Activated CD4-positive, alpha-beta T cell treated with anti-CD3 and anti-CD28 coated beads, Interleukin-2, Interleukin-6, amounts not matched to agents 100 ng/mL and 50 ng/mL, durations not matched to agents 16 hours and 8 hours (primary cell): Measurements from ENCODE around the gene MAML3.

ENCODE experiments used
- DNase-seq: peaks from one replicate; pipeline ENCODE4 v3.0.0-alpha.2; 2020

The MAML3 gene

DNA sequence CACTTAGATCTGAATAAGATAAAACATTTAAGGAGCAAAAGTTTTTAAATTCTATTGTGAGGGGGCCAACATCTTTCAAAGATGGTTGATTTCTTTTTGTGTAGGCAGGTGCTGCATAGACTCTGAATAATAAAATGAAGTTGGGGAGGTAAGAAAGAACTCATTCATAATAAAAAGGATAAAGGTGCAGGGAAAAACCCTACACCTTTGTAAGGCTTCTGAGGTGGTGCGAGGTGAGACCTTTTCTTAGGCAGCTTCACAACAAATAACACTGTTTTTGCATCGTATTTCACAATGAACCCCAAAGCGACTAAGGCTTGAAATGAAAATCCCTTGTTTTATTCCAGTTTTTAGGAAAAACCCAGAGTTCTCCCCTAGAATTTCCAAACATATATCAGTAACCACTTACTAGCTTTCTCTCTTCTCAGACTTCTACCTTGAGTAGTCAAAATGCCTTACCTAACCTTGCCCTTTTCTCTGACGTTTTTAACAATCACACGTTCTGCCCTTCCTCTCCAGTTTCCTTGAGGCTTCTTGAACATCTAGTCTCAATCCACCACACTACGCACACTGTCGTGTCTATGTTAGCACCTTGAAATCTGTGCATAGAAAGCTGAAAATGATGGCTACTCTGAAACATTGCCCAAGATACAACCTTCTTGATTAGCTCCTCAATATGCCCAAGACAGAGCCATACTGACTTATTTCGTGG, 30.2 kb downstream of the MAML3 start:
- DNase-seq: no peak

DNA sequence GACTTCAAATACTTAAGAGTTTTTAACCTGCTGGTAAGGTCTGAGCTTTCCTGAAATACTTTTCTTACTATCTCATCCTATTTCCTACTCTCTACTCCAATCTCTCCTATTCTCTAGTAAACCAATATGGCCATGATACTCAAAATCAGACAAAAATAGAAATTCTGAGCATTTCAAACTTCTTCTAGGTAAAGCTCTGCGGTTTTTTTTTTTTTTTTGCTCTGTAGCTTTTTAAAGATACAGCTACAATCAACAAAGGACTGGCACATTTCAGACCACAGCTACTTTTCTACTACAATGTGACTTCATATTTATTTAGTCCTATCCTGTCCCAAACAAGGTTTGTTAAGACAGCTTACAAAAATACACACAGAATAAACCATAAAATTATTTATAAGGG, 31.1 kb downstream of the MAML3 start:
- no peak for DNase-seq

DNA sequence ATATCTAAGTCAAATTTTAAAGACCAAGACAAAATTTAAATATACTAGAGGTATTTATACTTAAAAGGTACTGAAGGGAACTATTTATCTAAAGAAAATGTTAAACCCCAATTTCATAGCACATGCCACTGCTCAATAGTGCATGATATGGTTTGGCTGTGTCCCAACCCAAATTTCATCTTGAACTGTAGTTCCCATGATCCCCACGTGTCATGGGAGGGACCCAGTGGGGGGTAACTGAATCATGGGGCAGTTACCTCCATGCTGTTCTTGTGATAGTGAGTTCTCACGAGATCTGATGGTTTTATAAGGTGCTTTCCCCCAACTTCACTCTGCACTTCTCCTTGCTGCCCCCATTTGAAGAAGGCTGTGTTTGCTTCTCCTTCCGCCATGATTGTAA, 32.3 kb downstream of the MAML3 start:
- no peak for DNase-seq

DNA sequence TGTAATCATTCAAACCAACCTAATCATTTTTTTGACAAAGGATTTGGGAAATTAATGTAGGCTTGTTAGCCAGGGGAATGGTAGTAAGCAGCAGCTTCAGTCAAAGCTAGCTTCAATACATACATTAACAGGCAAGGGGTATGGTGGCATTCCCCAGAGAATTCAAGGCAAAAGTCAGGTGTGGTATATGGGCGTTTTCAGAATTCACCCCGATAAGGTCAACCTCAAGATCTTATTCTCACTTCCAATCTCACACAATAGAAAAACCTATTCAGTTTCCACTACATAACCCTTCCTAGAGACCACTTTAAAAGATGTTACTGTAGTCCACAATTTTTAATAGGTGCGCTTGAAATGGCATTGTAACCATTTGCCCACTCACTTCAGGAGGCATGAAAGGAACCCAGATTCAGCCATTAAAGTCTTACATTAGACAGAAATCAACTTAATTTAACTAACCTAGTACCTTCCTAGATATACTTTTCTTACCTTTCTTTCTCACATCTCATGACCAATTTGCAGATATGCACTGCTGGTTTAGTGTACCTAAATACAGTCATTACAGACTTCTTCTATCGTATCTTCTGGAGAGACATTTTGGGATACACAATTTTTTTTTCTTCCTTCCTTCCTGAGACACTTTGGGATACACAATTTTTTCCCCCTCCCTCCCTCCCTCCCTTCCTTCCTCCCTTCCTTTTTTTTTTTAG, 34.9 kb downstream of the MAML3 start:
- no peak for DNase-seq

DNA sequence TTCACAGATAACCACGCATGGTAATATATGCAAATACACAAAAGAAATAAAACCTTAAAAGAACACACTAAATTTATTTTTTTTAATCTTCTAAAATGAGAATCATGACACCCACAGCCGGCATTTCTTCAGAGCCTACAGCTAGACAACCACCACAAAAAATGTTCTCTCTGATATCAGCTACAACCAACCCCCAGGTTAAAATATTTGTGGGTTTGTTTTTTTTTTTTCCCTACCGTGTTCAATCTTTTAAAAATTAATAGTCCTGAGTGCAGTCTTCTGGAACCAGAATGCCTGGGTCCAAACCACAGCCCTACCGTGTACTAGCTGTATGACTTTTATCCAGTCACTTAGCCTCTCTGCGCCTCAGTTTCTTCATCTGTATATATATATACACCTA, 36.0 kb downstream of the MAML3 start:
- no peak for DNase-seq

DNA sequence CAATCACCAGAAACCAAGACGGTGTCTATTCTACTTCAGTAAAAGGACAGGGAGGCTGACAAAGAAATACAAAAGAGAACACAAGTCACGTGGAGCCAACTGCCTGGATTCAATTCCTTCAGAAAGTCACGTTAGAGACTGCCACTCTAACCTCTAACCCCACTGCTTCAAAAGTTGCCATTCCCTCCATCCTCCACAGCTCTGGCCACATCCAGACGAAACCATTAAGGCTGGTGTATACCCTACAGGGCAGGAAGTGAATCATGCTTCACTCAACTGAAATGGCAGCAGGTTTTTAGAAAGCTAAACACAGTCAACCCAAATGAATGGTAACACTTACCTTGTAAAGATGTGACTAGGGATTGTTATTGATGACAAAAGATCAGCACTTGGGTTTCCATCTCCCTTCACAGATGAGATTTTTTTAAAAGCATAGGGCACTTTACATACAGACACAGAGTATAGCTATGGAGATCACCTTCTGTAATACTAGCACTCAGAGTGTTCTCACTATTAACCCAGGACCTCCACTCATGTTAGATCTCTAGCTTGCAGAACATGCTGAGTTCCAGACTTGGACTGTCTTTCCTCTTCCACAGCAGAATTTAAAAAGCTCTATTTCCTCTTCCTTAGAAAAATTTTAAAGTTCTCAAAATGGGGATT, 37.4 kb downstream of the MAML3 start:
- peak; percentile 78 for DNase-seq

DNA sequence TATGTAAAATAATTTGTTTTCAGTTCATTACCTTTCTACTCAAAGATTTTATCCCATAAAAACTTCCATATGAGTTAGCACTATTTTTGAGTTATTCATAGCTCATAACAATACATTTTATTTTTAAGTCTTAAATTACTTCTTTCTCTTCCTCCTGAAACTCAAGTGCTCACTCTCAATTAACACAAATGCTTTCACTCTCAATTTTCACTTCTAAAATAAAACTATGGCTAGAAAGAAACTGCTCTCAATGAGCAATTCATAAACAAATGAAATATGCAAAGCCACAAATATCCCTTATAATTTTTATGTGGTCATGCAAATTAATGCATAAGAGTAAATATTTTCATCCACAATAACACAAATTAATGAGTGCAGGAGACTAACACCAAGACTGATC, 38.8 kb downstream of the MAML3 start:
- DNase-seq: no peak

DNA sequence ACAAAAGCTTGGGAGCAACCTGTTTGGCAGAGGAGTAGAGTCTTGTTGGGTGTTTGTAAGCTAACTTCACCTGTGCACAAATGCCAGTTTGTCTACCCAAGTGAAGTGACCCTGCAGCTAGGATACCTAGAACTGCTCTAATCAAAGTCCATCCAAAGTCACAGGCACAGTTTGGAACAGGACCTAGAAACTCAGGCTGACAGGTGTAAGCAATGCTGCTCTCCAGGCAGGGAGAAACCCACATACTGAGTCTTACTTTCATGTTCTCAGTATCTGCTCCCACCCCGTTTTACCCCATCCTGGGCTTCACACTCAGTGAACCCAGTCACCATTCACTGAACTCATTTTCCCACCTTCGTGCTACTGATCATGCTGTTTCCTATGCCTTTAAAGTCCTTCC, 40.3 kb downstream of the MAML3 start:
- DNase-seq: no peak

DNA sequence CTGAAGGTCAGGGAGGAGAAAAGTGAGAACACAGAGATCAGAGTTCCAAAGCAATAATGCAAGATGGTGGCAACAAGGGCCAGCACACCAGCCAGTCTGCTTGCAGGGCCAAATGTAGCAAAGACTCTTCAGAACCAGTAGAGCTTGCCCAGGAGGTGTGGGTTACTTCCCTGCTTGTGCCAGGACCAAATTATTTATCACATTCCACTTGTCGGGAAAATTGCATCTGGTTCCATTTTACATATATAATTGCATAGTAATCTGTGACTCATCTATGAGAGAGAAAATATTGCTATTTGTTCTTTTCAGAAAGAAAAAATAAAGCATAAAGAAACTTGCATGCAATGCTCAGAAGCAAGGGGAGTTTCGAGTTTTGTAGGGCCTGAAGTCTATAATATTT, 41.4 kb downstream of the MAML3 start:
- DNase-seq: no peak

DNA sequence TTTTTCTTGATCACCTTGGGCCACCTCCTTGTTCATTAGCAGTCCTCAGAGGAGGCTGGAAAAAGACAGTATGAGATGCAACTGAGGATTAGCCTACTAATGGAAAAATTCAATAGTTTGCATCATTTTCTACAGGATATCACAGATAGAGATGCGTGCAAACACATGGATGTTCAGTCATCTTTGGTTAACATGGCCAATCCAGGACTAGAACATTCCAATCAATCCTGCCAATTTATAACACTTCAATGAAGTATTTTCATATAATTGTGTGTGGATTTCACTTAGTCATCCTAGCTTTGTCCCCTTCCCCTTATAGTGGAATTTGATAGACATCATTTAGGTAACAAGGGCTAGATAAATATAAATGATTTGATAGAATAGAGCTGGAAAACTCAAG, 42.7 kb downstream of the MAML3 start:
- no peak for DNase-seq

DNA sequence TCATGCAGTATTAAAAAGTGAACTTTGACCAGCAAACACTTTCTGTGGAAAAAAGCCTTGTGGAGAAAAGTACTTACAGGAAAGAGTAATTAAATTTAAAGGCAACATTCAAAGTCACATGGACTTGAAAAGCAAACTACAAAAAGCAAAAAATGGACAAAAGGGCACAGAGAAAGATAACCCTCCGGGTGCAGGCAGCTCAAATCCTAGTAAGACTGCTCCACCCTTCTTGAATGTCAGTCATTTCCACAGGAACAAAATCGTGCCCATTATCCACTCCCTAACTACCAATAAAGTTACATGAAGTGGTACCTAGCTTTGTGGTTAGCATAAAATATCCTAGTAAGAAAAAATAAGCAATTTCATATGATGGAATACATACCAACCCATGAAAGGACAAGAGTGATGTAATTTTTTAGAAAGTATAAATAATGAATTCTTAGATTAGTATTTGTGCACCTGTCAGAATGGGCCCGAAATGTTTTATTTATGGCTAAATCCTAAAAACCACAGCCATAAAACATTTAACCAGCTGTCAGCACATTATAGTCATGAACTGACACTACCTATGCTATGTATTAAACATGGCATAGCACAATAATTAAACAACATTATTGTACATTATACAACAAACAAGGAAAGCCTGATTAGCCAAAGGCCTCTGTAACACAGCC, 43.3 kb downstream of the MAML3 start:
- no peak for DNase-seq

DNA sequence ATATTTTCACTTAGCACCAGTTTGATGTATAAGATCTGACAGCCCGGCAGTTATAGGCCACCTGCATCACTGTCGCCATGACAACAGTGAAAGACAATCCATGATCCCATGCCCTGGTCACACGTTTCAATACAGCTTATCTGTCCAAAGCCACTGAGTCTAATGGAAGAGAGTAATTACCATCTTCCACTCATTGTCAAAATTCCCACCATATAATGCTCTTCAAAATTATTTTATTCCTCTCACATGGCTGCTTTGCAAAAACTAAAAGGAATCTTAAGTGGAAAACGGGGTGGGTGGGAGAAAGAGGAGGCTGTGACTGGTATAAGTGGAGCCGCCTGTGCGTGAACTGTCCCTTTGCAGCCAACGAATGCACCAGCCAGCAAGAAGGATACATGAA, 44.2 kb downstream of the MAML3 start:
- no peak for DNase-seq

DNA sequence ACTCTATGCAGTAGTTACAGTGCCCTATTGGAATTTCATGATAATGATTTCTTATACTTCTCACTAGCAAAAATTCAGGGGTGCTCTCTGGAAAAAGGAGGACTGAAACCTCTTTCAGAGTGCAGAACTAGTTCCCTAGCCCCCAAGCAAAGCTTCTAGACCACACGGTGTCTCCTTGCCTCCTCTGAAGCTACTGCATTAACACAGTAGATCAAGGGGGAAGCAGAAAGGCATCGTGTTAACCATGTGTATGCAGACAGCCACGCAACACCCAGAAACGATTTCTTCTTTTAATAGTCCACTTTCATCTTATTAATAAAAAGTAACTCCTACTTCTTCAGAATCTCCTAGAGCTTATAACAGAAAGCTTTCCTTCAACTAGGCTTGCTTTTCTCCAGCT, 44.7 kb downstream of the MAML3 start:
- no peak for DNase-seq

DNA sequence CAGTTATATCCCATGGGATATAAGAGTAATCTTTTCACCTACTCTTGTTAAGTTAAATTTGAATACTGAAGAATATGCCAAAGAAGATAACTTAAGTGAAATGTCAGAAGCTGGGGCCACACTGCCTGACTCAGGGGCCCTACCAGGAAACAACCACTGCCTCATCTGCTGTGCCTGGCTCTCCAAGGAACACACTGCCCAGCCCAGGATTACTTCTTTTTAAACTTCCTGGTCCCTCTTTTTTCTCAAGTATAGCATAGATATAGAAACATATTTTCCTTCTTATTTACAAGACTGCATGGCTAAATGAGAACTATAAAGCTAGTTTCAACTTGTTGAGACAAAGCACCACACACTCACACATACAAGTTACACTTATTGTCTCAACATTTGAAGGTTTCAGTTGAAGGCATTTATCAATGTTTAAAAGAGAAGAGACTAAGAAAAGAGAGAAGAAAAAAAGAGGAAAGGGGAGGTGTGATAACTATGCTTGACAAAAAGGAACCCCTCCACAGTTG, 45.2 kb downstream of the MAML3 start:
- no peak for DNase-seq

DNA sequence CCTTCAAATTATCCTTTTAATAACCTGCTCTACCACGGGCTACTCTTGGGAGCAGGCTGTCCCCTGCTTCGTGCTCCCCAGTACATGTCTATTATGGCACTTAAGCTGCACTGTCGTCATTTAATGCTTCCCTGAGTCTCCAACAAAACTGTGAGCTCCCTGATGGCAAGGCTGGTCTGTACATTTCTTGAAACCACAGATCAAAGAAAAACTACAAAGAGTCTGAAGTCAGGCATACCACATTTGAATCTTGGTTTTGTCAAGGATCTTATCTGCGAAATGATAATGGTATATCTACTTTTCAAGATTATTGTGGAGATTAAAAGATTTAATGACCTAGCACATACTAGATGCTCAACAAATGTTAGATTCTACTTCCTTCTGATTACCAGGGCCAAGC, 45.7 kb downstream of the MAML3 start:
- no peak for DNase-seq

DNA sequence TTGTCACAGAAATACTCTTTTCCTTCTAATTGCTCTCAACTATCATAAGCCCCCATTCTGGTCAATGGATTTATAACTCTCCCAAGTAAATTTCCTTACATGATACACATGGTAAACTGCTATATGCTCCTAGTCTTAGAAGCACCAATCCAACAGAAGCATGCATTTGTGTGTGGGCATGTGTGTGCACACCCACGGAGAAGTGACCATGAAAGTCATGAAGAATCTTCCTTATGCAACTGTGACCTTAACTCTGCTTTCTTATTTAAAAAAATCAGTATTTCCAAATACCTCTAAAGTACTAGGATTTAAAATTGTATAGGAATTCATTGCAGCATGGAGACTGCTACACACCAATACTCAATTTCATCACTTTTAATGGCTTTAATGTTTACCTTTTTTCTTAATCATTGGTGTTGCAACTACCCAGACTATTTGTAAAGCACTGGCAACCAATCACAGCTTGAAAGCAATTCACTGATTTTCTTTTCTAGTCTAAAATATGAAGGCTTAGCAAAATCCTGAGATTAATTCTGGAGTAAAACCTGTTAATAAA, 47.6 kb downstream of the MAML3 start:
- DNase-seq: no peak

DNA sequence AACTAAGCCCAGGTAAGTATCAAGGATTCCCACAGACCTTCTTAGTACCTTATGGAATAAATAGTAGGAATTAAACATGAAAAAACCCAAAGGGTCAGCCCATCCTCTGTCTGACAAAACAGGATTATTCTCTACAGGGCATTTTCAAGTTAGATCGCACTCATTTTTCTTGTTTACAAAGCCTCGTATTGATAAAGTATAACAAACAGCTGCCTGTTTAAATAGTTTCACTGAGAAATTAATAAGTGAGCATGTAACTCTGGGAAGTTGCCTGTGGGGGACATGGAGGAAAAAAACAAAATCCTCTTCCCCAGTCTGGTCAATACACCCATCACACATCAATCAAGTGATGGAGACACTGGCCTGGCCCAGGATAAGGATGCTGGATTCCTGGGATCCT, 48.5 kb downstream of the MAML3 start:
- DNase-seq: no peak

DNA sequence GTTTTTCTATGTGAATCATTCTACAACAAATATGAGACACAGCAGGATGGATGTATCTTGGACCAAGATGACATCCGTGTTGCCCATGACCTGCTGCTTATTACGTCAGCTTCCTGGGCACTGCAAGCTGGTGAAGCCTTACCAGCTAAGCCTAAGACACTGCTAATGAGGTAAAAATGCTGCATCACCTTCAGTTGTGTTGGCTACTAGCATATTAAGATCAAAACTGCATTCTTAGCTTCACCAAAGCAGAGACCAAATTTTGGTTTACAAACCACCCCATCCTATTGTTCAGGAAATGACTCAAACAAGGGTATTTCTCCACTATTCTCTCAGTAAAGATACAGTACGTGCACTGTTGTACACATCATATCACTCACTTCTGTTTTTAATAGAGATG, 50.3 kb downstream of the MAML3 start:
- DNase-seq: peak; percentile 95

DNA sequence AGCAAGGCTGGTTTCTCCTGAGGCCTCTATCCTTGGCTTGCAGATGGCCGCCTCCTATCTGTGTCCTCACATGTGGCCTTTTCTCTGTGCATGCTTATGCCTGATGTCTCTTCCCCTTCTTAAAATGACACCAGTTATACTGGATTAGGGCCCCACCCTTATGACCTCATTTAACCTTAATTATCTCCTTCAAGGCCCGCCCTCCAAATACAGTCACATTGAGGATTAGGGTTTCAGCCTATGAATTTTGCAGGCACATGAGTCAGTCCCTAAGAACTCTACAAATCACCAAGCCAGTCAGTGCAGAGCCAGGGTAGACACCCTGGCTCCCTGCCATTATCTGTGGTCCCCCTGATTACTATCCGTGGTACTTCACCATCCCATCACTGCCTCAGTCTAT, 51.6 kb downstream of the MAML3 start:
- DNase-seq: peak; percentile 45

DNA sequence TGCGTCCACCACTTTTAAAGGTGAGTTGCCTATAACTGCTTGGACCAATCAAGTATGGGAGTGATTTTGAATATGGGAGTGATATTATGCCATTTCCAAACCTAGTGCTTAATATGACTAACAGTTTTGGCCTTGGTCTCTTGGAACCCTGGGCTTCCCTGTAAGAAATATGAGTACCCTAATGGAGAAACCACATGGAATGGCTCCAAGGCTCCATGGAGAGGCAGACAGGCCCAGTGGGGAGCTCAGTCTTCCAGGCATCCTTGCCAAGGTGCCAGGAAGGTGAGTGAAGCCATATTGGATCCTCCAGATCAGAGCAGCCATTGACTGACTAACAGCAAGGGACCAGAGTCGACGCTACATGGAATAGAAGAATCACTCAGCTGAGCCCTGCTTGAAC, 53.2 kb downstream of the MAML3 start:
- no peak for DNase-seq

DNA sequence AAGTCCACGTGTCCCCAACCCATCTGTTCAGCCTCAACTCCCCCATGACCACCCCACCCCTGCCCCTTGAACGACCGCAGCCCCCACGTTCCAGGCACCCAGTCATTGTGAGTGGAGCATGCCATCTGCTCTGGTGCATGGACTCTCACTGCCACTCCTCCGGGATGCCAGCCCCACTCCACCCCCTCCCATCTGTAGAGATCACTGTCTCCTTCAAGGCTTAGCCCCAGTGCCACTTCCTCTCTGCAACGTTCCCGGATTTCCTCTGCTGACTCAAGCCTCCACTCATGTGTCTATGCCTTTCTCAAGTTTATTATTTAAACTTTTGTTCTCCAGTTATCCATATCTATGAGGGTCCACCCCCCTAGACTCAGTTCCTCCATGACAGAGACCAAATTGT, 54.0 kb downstream of the MAML3 start:
- DNase-seq: peak; percentile 60

DNA sequence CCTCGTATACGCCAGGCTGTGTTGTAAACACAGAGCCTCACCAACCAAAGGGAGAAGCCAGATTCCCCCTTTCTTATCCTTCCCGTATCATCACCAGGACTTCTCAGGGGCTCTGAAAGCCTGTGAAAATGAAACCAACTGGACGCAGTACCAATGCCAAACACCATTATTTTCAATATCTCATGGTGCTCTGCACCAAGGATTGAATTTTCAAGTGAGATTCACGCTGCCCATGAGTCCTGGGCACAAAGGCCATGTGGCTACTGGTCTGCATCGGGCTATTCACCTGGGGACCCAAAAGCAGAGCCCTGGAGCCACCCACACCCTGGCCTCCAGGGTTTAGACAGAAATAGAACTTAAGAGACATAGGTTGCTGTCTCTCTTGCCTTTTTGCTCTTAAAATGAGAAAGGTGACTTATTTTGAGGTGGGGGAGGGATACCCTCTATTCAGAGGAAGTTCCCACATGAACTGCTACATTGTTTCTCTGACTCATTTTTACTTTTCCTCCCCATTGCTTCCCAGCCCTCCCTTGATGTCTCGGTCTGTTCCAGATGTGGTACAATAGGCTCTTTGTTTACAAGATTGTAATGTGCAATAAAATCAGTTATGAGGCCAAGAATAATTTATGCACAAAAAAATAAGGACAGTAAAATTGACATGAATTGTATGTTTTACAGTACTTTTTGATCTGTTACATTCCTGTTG, 55.4 kb downstream of the MAML3 start:
- peak; percentile 23 for DNase-seq

DNA sequence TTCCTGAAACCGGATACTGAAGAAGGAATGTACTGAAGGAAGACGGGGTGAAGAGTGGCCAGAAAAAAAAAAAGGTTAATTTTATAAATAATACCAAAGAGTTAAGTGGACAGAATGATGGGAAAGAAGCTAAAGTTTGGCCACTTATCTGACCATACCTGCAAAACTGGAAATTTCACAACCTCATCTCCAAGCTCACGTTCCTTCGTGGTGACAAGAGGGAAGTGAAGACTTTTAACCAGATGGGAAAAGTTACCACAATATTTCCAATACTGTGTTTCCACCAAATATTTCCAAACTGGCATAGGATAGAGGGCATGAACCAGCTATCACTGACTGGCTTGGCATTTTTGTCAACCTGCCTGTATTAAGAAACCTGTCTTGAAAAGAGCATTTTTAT, 56.4 kb downstream of the MAML3 start:
- no peak for DNase-seq
